Tibial nerve (tissue), 4 donors: ENCODE measurements around the gene CNTNAP5. TPM values are rescaled to one million over a fixed set of nuclear protein-coding genes. Genes with fewer than 3 reads are reported as not detected.

Experiments used
- DNase-seq, 2 donors: peaks; one replicate each; pipeline ENCODE4 v3.0.0-alpha.2; 2019; ENCODE audit warnings: low spot score in 2 of 2
- H3K27ac ChIP-seq, 4 donors: fragments of 200-600 bp; sonication (generic) in 3 of 4; one replicate each; pipeline ENCODE4 v1.5.1; 2017 to 2019; ENCODE audit warnings: mild to moderate bottlenecking in 1 of 4
- H3K27me3 ChIP-seq, 2 donors: fragments of 200-600 bp; sonication (generic) in 1 of 2; one replicate each; pipeline versions ENCODE4 v1.5.1 to v1.6.0; 2017 to 2019
- H3K36me3 ChIP-seq, 3 donors: fragments of 200-600 bp; sonication (generic); one replicate each; pipeline ENCODE4 v1.5.1; 2018 to 2019
- H3K4me1 ChIP-seq, 4 donors: fragments of 200-600 bp; sonication (generic) in 3 of 4; one replicate each; pipeline ENCODE4 v1.5.1; 2017 to 2019
- H3K4me3 ChIP-seq, 4 donors: fragments of 200-600 bp; sonication (generic) in 3 of 4; one replicate each; pipeline ENCODE4 v1.5.1; 2017 to 2019; ENCODE audit warnings: mild to moderate bottlenecking in 1 of 4, moderate library complexity in 1 of 4
- H3K9me3 ChIP-seq, 4 donors: fragments of 200-600 bp; sonication (generic) in 3 of 4; one replicate each; pipeline ENCODE4 v1.5.1; 2017 to 2019
- CTCF ChIP-seq, 5 experiments: fragments of 200-600 bp in 3 of 5; fragments of 450-650 bp in 2 of 5; sonication (generic) in 3 of 5; IDR thresholded peaks; one replicate each; pipeline ENCODE4 v1.5.1; 2016 to 2019; ENCODE audit warnings: antibody characterized with exemption in 5 of 5, mild to moderate bottlenecking in 3 of 5, moderate library complexity in 2 of 5
- EP300 ChIP-seq, 2 donors: sonication (generic); formaldehyde crosslinking; IDR thresholded peaks; one replicate each; pipeline ENCODE4 v1.6.1; 2017; ENCODE audit warnings: antibody characterized with exemption in 2 of 2, mild to moderate bottlenecking in 1 of 2
- POLR2A ChIP-seq, 2 donors: fragments of 450-650 bp; IDR thresholded peaks; one replicate each; pipeline ENCODE4 v1.6.1; 2017; ENCODE audit warnings: antibody characterized with exemption in 2 of 2, mild to moderate bottlenecking in 2 of 2, moderate library complexity in 2 of 2
- WGBS, 2 donors: methylation state at CpG; one replicate each; pipeline ENCODE4 v1.1.5; 2018; 5-methylcytosine and 5-hydroxymethylcytosine counted together
- total RNA-seq, 4 donors: library from RNA; depleted of rRNA; stranded (reverse); fragments of >200 nt; gene quantifications; one replicate each; pipeline ENCODE4 v1.1.0, GENCODE V29; 2016

Gene CNTNAP5
- total RNA-seq, 4 donors from 2014 or later = under 0.01 to 0.22 TPM; not detected in 2

DNA sequence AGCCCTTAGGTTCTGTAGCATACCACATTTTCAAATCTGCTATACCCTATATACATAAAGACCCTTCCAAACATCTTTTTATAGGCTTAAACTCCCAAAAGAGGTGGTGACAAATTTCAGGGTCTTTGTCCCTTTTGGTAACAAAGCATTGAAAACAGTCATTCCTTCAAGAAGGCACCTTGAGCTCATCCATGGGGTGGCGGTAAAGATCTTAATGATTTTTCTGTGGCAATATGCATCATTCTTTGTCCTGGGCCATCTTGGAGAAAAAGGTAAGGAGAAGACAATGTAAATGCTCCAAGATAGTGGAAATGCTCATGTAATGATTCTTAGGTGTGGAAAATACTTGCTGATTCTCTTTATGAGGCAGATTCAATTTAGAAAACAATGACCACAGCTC is 890.5 kb downstream of the CNTNAP5 start:
- 84 to 93% methylated on average over 1 of the region's 1 CpG for WGBS, 2 donors
- H3K36me3 ChIP-seq = no peaks in the 10 kb centered on the region
- TF ChIP-seq CTCF (IDR thresholded peaks at IDR 0.05) (no peak), EP300 (IDR thresholded peaks at IDR 0.05) (no peak), POLR2A (IDR thresholded peaks at IDR 0.05) (no peak)
- no peaks in the 10 kb centered on the region for H3K27me3 ChIP-seq
- no peak overlapping the region for H3K27ac ChIP-seq
- H3K9me3 ChIP-seq = no peaks in the 10 kb centered on the region
- no peaks in the 10 kb centered on the region for H3K4me1 ChIP-seq
- no peak for DNase-seq
- no peak overlapping the region for H3K4me3 ChIP-seq

DNA sequence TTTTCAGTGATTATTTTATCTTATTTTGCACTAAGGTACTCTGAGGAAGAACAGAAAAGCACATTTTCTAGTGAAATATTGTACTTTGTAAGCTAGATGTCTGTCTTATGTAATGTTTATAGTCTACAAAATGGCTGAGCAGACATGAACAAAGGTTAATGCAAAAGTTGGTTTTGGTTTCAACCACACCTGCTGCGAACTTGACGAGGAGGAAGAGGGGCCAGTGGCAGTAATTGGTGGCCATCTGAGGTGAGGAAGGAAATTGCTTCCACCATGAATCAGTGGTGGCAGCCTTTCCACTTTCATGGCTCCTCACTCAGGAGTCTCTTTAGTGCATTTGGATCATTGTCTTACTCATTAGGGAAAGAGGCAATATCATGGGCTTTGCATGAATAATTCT is 894.2 kb downstream of the CNTNAP5 start:
- H3K27me3 ChIP-seq = no peaks in the 10 kb centered on the region
- no peak overlapping the region for H3K27ac ChIP-seq
- no peak overlapping the region for H3K4me3 ChIP-seq
- no peak for DNase-seq
- TF ChIP-seq CTCF (IDR thresholded peaks at IDR 0.05) (no peak), EP300 (IDR thresholded peaks at IDR 0.05) (no peak), POLR2A (IDR thresholded peaks at IDR 0.05) (no peak)
- 88 to 89% methylated on average over 2 of the region's 2 CpGs for WGBS, 2 donors
- no peaks in the 10 kb centered on the region for H3K36me3 ChIP-seq
- H3K4me1 ChIP-seq = no peaks in the 10 kb centered on the region
- no peaks in the 10 kb centered on the region for H3K9me3 ChIP-seq

- 91 to 100% methylated on average over 1 of the region's 1 CpG for WGBS, 2 donors
- Histone ChIP-seq H3K36me3 (no peaks in the 10 kb centered on the region), H3K27ac (no peak overlapping the region), H3K9me3 (no peaks in the 10 kb centered on the region), H3K27me3 (no peaks in the 10 kb centered on the region), H3K4me1 (no peaks in the 10 kb centered on the region), H3K4me3 (no peak overlapping the region)
- TF ChIP-seq CTCF (IDR thresholded peaks at IDR 0.05) = no peak
- TF ChIP-seq POLR2A (IDR thresholded peaks at IDR 0.05) = no peak
- TF ChIP-seq EP300 (IDR thresholded peaks at IDR 0.05) = no peak
- no peak for DNase-seq
These were observed 895.4 kb downstream of the CNTNAP5 start for GRCh38 chr2:124920448-124920847.

DNA sequence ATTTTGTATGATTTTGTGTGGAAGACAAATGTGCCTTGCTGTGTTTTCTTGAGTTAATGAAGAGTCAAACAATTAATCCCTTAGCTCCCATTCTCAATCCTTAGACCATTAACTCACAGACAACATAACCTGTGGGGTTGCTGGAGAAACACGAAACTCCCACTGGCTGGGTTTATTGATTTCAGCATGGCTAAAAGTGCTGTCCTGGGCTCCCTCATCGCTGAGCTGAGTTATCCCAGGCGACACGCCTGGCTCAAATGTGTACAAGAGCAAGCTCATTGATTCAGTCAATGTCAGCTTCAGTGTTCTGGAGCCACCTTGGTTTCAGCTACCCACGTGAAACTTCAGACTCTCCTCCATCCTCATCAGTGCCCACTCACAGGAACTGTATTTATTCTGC is 896.1 kb downstream of the CNTNAP5 start:
- Histone ChIP-seq H3K36me3 (no peaks in the 10 kb centered on the region), H3K4me3 (no peak overlapping the region), H3K9me3 (no peaks in the 10 kb centered on the region), H3K4me1 (no peaks in the 10 kb centered on the region), H3K27me3 (no peaks in the 10 kb centered on the region), H3K27ac (no peak overlapping the region)
- 82 to 89% methylated on average over 5 of the region's 5 CpGs for WGBS, 2 donors
- no peak for DNase-seq
- TF ChIP-seq CTCF (IDR thresholded peaks at IDR 0.05) = no peak
- no peak for TF ChIP-seq EP300 (IDR thresholded peaks at IDR 0.05)
- TF ChIP-seq POLR2A (IDR thresholded peaks at IDR 0.05) = no peak

- no peak for DNase-seq
- 85 to 88% methylated on average over 3 of the region's 3 CpGs for WGBS, 2 donors
- Histone ChIP-seq H3K27ac (no peak overlapping the region), H3K9me3 (no peaks in the 10 kb centered on the region), H3K36me3 (no peaks in the 10 kb centered on the region), H3K4me3 (no peak overlapping the region), H3K4me1 (no peaks in the 10 kb centered on the region), H3K27me3 (no peaks in the 10 kb centered on the region)
- TF ChIP-seq POLR2A (IDR thresholded peaks at IDR 0.05) = no peak
- TF ChIP-seq CTCF (IDR thresholded peaks at IDR 0.05) = no peak
These were observed 898.0 kb downstream of the CNTNAP5 start for GRCh38 chr2:124923097-124923496.
